Tibial artery (tissue), 4 donors: Measurements from ENCODE around the gene STK10.

ENCODE experiments used
- DNase-seq, 2 donors: peaks; one replicate each; pipeline ENCODE4 v3.0.0-alpha.2; 2019
- H3K27ac ChIP-seq, 2 donors: fragments of 200-600 bp; sonication (generic) in 1 of 2; 1 replicate in 1 of 2; 2 replicates in 1 of 2; pipeline ENCODE4 v1.5.1; 2018 to 2019; ENCODE audit warnings: mild to moderate bottlenecking in 1 of 2
- H3K27me3 ChIP-seq, 2 donors: fragments of 200-600 bp; sonication (generic) in 1 of 2; one replicate each; pipeline versions ENCODE4 v1.5.1 to v1.6.0; 2016 to 2019
- H3K36me3 ChIP-seq, 3 donors: fragments of 200-600 bp; sonication (generic) in 2 of 3; one replicate each; pipeline ENCODE4 v1.5.1; 2016 to 2019; ENCODE audit warnings: mild to moderate bottlenecking in 2 of 3
- H3K4me1 ChIP-seq, 4 donors: fragments of 200-600 bp; sonication (generic) in 2 of 4; 1 replicate in 3 of 4; 2 replicates in 1 of 4; pipeline ENCODE4 v1.5.1; 2016 to 2019
- H3K4me3 ChIP-seq, 2 donors: fragments of 200-600 bp; sonication (generic) in 1 of 2; 1 replicate in 1 of 2; 2 replicates in 1 of 2; pipeline ENCODE4 v1.5.1; 2018 to 2019; ENCODE audit warnings: mild to moderate bottlenecking in 2 of 2
- H3K9me3 ChIP-seq, 3 donors: fragments of 200-600 bp; sonication (generic) in 1 of 3; one replicate each; pipeline ENCODE4 v1.5.1; 2016 to 2019
- CTCF ChIP-seq, 2 experiments: fragments of 200-600 bp in 1 of 2; fragments of 450-650 bp in 1 of 2; IDR thresholded peaks; one replicate each; pipeline ENCODE4 v1.5.1; 2017 to 2019; ENCODE audit warnings: antibody characterized with exemption in 2 of 2, mild to moderate bottlenecking in 1 of 2, moderate library complexity in 1 of 2
- intact Hi-C: fragments of 100-400 bp; cut with DNase I; formaldehyde crosslinking; loops from one replicate; pipeline ENCODE4 v1.15.0; 2023; ENCODE audit warnings: low total_unique reads

STK10 gene

GRCh38 chr5:172074896-172075295 lies 113.1 kb downstream of the STK10 start:
- no peak overlapping the region for H3K27ac ChIP-seq
- H3K4me1 ChIP-seq = peaks cover 0 to 8% (median 0%) of the 10 kb centered on the region in 4 donors
- intact Hi-C loops = no loop called here
- H3K9me3 ChIP-seq = no peaks in the 10 kb centered on the region
- H3K4me3 ChIP-seq = no peak overlapping the region
- no peak for TF ChIP-seq CTCF (IDR thresholded peaks at IDR 0.05)
- DNase-seq = no peak
- no peaks in the 10 kb centered on the region for H3K36me3 ChIP-seq
- H3K27me3 ChIP-seq = no peaks in the 10 kb centered on the region

GRCh38 chr5:172071309-172071875 lies 116.6 kb downstream of the STK10 start:
- TF ChIP-seq CTCF (IDR thresholded peaks at IDR 0.05) = no peak
- no peak for DNase-seq
- H3K9me3 ChIP-seq = no peaks in the 10 kb centered on the region
- H3K4me3 ChIP-seq = no peak overlapping the region
- no peak overlapping the region for H3K27ac ChIP-seq
- H3K4me1 ChIP-seq = no peaks in the 10 kb centered on the region
- no peaks in the 10 kb centered on the region for H3K27me3 ChIP-seq
- no peaks in the 10 kb centered on the region for H3K36me3 ChIP-seq
- intact Hi-C loops = no loop called here

GRCh38 chr5:172065431-172066065 lies 122.5 kb downstream of the STK10 start:
- Histone ChIP-seq H3K4me1 (no peaks in the 10 kb centered on the region), H3K4me3 (no peak overlapping the region), H3K27ac (no peak overlapping the region), H3K9me3 (no peaks in the 10 kb centered on the region), H3K36me3 (peaks cover 4 to 30% (median 24%) of the 10 kb centered on the region in 3 donors), H3K27me3 (no peaks in the 10 kb centered on the region)
- no peak for DNase-seq
- TF ChIP-seq CTCF (IDR thresholded peaks at IDR 0.05) = no peak
- intact Hi-C loops = no loop called here

- Histone ChIP-seq H3K4me1 (no peaks in the 10 kb centered on the region), H3K9me3 (no peaks in the 10 kb centered on the region), H3K27ac (no peak overlapping the region), H3K36me3 (peaks cover 5 to 36% (median 29%) of the 10 kb centered on the region in 3 donors), H3K27me3 (no peaks in the 10 kb centered on the region), H3K4me3 (no peak overlapping the region)
- DNase-seq = no peak
- no peak for TF ChIP-seq CTCF (IDR thresholded peaks at IDR 0.05)
- intact Hi-C loops = no loop called here
Observed at GRCh38 chr5:172064766-172065165, 123.3 kb downstream of the STK10 start.

GRCh38 chr5:172064358-172064757 lies 123.7 kb downstream of the STK10 start:
- intact Hi-C loops = no loop called here
- DNase-seq = no peak
- Histone ChIP-seq H3K4me3 (no peak overlapping the region), H3K27me3 (no peaks in the 10 kb centered on the region), H3K4me1 (no peaks in the 10 kb centered on the region), H3K36me3 (peaks cover 5 to 40% (median 32%) of the 10 kb centered on the region in 3 donors), H3K27ac (no peak overlapping the region), H3K9me3 (no peaks in the 10 kb centered on the region)
- no peak for TF ChIP-seq CTCF (IDR thresholded peaks at IDR 0.05)
